GM18508 (cell line): ENCODE data around the gene CARNS1.

ENCODE experiments used
- ATAC-seq: cut with Tn5 transposase; IDR thresholded peaks from one replicate; pipeline ENCODE4 v1.9.1; 2021; ENCODE audit warnings: moderate number of reproducible peaks; ENCODE audit not compliant: insufficient read depth, unreplicated experiment

CARNS1 gene

GRCh38 chr11:67376063-67376820 lies 39.2 kb upstream of the CARNS1 start:
- ATAC-seq: no peak

GRCh38 chr11:67376873-67377808 lies 38.3 kb upstream of the CARNS1 start:
- no peak for ATAC-seq

GRCh38 chr11:67378544-67378943 lies 36.9 kb upstream of the CARNS1 start:
- no peak for ATAC-seq

- no peak for ATAC-seq
Measured at GRCh38 chr11:67379061-67380058, 36.1 kb upstream of the CARNS1 start.

GRCh38 chr11:67381244-67381972 lies 34.1 kb upstream of the CARNS1 start:
- ATAC-seq: no peak

- no peak for ATAC-seq
Measured at GRCh38 chr11:67382276-67383136, 33.0 kb upstream of the CARNS1 start.

- ATAC-seq: no peak
Measured at GRCh38 chr11:67384851-67385366, 30.6 kb upstream of the CARNS1 start.

- no peak for ATAC-seq
Measured at GRCh38 chr11:67387069-67387468, 28.4 kb upstream of the CARNS1 start.

- no peak for ATAC-seq
Measured at GRCh38 chr11:67387518-67387917, 28.0 kb upstream of the CARNS1 start.

- no peak for ATAC-seq
Measured at GRCh38 chr11:67389477-67389876, 26.0 kb upstream of the CARNS1 start.

- no peak for ATAC-seq
Measured at GRCh38 chr11:67390947-67391303, 24.6 kb upstream of the CARNS1 start.

- no peak for ATAC-seq
Measured at GRCh38 chr11:67391304-67392182, 23.9 kb upstream of the CARNS1 start, which contains the start of gene RAD9A. Gene RAD9A (plus strand): TSS chr11:67391986. CDS start chr11:67392045, 59 bp downstream.

GRCh38 chr11:67392183-67392715 lies 23.2 kb upstream of the CARNS1 start:
- no peak for ATAC-seq

- no peak for ATAC-seq
Measured at GRCh38 chr11:67393437-67393836, 22.0 kb upstream of the CARNS1 start.

- no peak for ATAC-seq
Measured at GRCh38 chr11:67393990-67394389, 21.5 kb upstream of the CARNS1 start.

- ATAC-seq: no peak
Measured at GRCh38 chr11:67395555-67396258, 19.8 kb upstream of the CARNS1 start.

- ATAC-seq: no peak
Measured at GRCh38 chr11:67396259-67396581, 19.3 kb upstream of the CARNS1 start.
